OCI-LY7 (cell line): ENCODE data around the gene CDH23. TPM values are rescaled to one million over a fixed set of nuclear protein-coding genes. Genes with fewer than 3 reads are reported as not detected.

Experiments
- BruUV-seq: library from RNA; stranded (reverse); fragments of 400-500 nt; replicated peaks from 2 replicates; lab custom pipeline; 2021; lab: Mats Ljungman, UMichigan
- CTCF ChIA-PET: fragments of 300-600 bp; sonication (Branson Sonifier 250); formaldehyde crosslinking; loops from one replicate; lab custom pipeline; 2022; ENCODE audit warnings: antibody characterized with exemption; ENCODE audit not compliant: unreplicated experiment; lab: Charles Lee
- POLR2A ChIA-PET: fragments of 300-600 bp; sonication (Branson Sonifier 250); formaldehyde crosslinking; loops from one replicate; lab custom pipeline; 2022; ENCODE audit warnings: antibody characterized with exemption; lab: Charles Lee
- DNase-seq: peaks from one replicate; pipeline ENCODE4 v3.0.0-alpha.2; 2015; ENCODE audit warnings: low spot score
- H2AFZ ChIP-seq: fragments of 200-600 bp; sonication (generic), shearing (Covaris generic); 2 replicates; pipeline ENCODE4 v1.6.1; 2014; ENCODE audit warnings: mild to moderate bottlenecking, antibody characterized with exemption, low read length, moderate library complexity
- H3K27ac ChIP-seq: fragments of 200-600 bp; sonication (generic); 2 replicates; pipeline ENCODE4 v1.5.1; 2014; ENCODE audit warnings: mixed run types, low read depth, mild to moderate bottlenecking, moderate library complexity, low read length, inconsistent platforms; ENCODE audit not compliant: poor library complexity, severe bottlenecking
- H3K36me3 ChIP-seq: fragments of 200-600 bp; sonication (generic); 2 replicates; pipeline ENCODE4 v1.6.1; 2014; ENCODE audit warnings: mild to moderate bottlenecking, antibody characterized with exemption, low read length, moderate library complexity, mixed read lengths; ENCODE audit not compliant: insufficient read depth
- H3K4me1 ChIP-seq: fragments of 200-600 bp; sonication (generic); 2 replicates; pipeline ENCODE4 v1.5.1; 2014; ENCODE audit warnings: mild to moderate bottlenecking, low read length; ENCODE audit not compliant: insufficient read depth, poor library complexity, severe bottlenecking
- H3K4me2 ChIP-seq: fragments of 200-600 bp; sonication (generic); 2 replicates; pipeline ENCODE4 v1.6.1; 2014; ENCODE audit warnings: mild to moderate bottlenecking, low read length
- H3K4me3 ChIP-seq: fragments of 200-600 bp; sonication (generic); 2 replicates; pipeline ENCODE4 v1.5.1; 2014; ENCODE audit warnings: mild to moderate bottlenecking, low read depth, low read length; ENCODE audit not compliant: poor library complexity, severe bottlenecking
- H3K79me2 ChIP-seq: fragments of 200-600 bp; sonication (generic); 2 replicates; pipeline ENCODE4 v1.6.1; 2016; ENCODE audit warnings: low read depth, mild to moderate bottlenecking, low read length, moderate library complexity, mixed read lengths; ENCODE audit not compliant: insufficient read depth
- H3K9me2 ChIP-seq: fragments of 200-600 bp; sonication (generic); 2 replicates; pipeline ENCODE4 v1.6.1; 2016; ENCODE audit warnings: mild to moderate bottlenecking, low read length, mixed read lengths; ENCODE audit not compliant: insufficient read depth
- H3K9me3 ChIP-seq: fragments of 200-600 bp; sonication (generic); 2 replicates; pipeline ENCODE4 v1.6.1; 2014; ENCODE audit warnings: mild to moderate bottlenecking, mixed run types, low read length, mixed read lengths
- H4K20me1 ChIP-seq: fragments of 200-600 bp; sonication (generic); 2 replicates; pipeline ENCODE4 v1.6.1; 2014; ENCODE audit warnings: mild to moderate bottlenecking, antibody characterized with exemption, low read length, moderate library complexity, mixed read lengths; ENCODE audit not compliant: insufficient read depth
- CTCF ChIP-seq: fragments of 200-600 bp; sonication (generic); conservative IDR thresholded peaks from 2 replicates; pipeline ENCODE4 v1.5.1; 2014; ENCODE audit warnings: mild to moderate bottlenecking, antibody characterized with exemption, low read length, moderate library complexity, mixed read lengths
- EZH2phosphoT487 ChIP-seq: fragments of 200-600 bp; sonication (generic); IDR thresholded peaks from 2 replicates; pipeline ENCODE4 v1.6.1; 2018; ENCODE audit warnings: low read depth, borderline replicate concordance, mild to moderate bottlenecking, mixed run types, antibody characterized with exemption, low read length, moderate library complexity, mixed read lengths
- intact Hi-C: fragments of 100-400 bp; cut with micrococcal nuclease; formaldehyde crosslinking; loops from one replicate; pipeline ENCODE4 v1.10.0; 2022; ENCODE audit not compliant: unreplicated experiment
- total RNA-seq, 2 experiments: library from RNA; depleted of rRNA in 1 of 2; stranded (reverse); fragments of >200 nt in 1 of 2; shearing (Covaris generic) in 1 of 2; gene quantifications; 2 replicates each; pipeline ENCODE4 v1.2.3, GENCODE V29; 2014 to 2022

Gene CDH23
- total RNA-seq, 2 experiments from 2014 or later: 0.92 to 9.9 TPM

- POLR2A ChIA-PET: interaction anchor here (0.5 to 0.8 kb wide), 2 partner anchors 33 to 315 kb away, joined by 3 to 6 read pairs; no protein-coding TSS in a partner anchor
- Histone ChIP-seq H3K27ac (no peak overlapping the region), H3K4me1 (peaks cover 46% of the 10 kb centered on the region), H2AFZ (no peak overlapping the region; the same call in 1 of the 2 replicates), H3K79me2 (no peaks in the 10 kb centered on the region), H3K36me3 (no peaks in the 10 kb centered on the region), H3K4me3 (no peak overlapping the region), H3K9me2 (no peaks in the 10 kb centered on the region), H3K9me3 (0 out of 2 replicates have a peak, but pooled peaks cover 3% of the 10 kb centered on the region), H4K20me1 (no peaks in the 10 kb centered on the region), H3K4me2 (peak overlapping the region; percentile 40; the same call in 1 of the 2 replicates)
- TF ChIP-seq EZH2phosphoT487 (no peak), CTCF (no peak)
- no peak for DNase-seq
- BruUV-seq: no TSS peak
- CTCF ChIA-PET: interaction anchor here (0.7 to 1.6 kb wide), 3 partner anchors 13 to 28 kb away, joined by 3 to 6 read pairs (median 4); no protein-coding TSS in a partner anchor
- intact Hi-C loops: loop anchor here (5.0 kb wide), 1 partner anchor 70 kb away; no protein-coding TSS in a partner anchor
Observed at GRCh38 chr10:71692598-71693306, 296.0 kb downstream of the CDH23 start.

- no peaks in the 10 kb centered on the region for H3K9me2 ChIP-seq
Observed at GRCh38 chr10:71693377-71693776, 296.7 kb downstream of the CDH23 start.

More at GRCh38 chr10:71693377-71693776, 296.7 kb downstream of the CDH23 start:
- no peak overlapping the region for H3K4me3 ChIP-seq
- POLR2A ChIA-PET: interaction anchor here (0.6 to 1.1 kb wide), 5 partner anchors 32 to 315 kb away, joined by 3 to 4 read pairs (median 3); no protein-coding TSS in a partner anchor
- H3K36me3 ChIP-seq: no peaks in the 10 kb centered on the region
- H2AFZ ChIP-seq: peak overlapping the region; percentile 15; the same call in 1 of the 2 replicates
- no peaks in the 10 kb centered on the region for H3K79me2 ChIP-seq
- intact Hi-C loops: loop anchor here (5.0 kb wide), 1 partner anchor 71 kb away; no protein-coding TSS in a partner anchor
- H3K9me3 ChIP-seq: 0 out of 2 replicates have a peak, but pooled peaks cover 3% of the 10 kb centered on the region
- DNase-seq: no peak
- no peaks in the 10 kb centered on the region for H4K20me1 ChIP-seq
- TF ChIP-seq EZH2phosphoT487: no peak
- TF ChIP-seq CTCF: no peak
- H3K27ac ChIP-seq: no peak overlapping the region
- H3K4me1 ChIP-seq: peaks cover 46% of the 10 kb centered on the region
- H3K4me2 ChIP-seq: peak overlapping the region; percentile 40
- no TSS peak for BruUV-seq
- CTCF ChIA-PET: interaction anchor here (1.1 to 1.6 kb wide), 3 partner anchors 10 to 14 kb away, joined by 4 to 6 read pairs (median 4); no protein-coding TSS in a partner anchor
